Amygdala (tissue), 56 donors: ENCODE data around the gene RCE1.

Source experiments
- DNase-seq, 56 donors: peaks; one replicate each; lab custom pipeline; 2025; lab: John Stamatoyannopoulos, UW

Gene RCE1

GRCh38 chr11:66844496-66845142 lies 1.4 kb downstream of the RCE1 start:
- DNase-seq = no peak

- DNase-seq = no peak
These were observed 2.1 kb downstream of the RCE1 start for GRCh38 chr11:66845143-66845875.

- DNase-seq = no peak
These were observed 2.6 kb downstream of the RCE1 start for GRCh38 chr11:66845876-66846212.

- no peak for DNase-seq
These were observed 3.4 kb downstream of the RCE1 start for GRCh38 chr11:66846671-66847091.

GRCh38 chr11:66847461-66848232 lies 4.4 kb downstream of the RCE1 start:
- DNase-seq = no peak

GRCh38 chr11:66848671-66849500 lies 5.6 kb downstream of the RCE1 start:
- no peak for DNase-seq

- no peak for DNase-seq
These were observed 6.4 kb downstream of the RCE1 start for GRCh38 chr11:66849501-66850234.

- DNase-seq = no peak
These were observed 7.0 kb downstream of the RCE1 start for GRCh38 chr11:66850235-66850587.

- no peak for DNase-seq
These were observed 7.5 kb downstream of the RCE1 start for GRCh38 chr11:66850588-66851238.

GRCh38 chr11:66851239-66851596 lies 8.0 kb downstream of the RCE1 start:
- DNase-seq = no peak

GRCh38 chr11:66851698-66852465 lies 8.6 kb downstream of the RCE1 start:
- no peak for DNase-seq

- DNase-seq = no peak
These were observed 9.4 kb downstream of the RCE1 start for GRCh38 chr11:66852466-66853241.

- no peak for DNase-seq
These were observed 10.3 kb downstream of the RCE1 start for GRCh38 chr11:66853242-66854229.

- no peak for DNase-seq
These were observed 11.0 kb downstream of the RCE1 start for GRCh38 chr11:66854231-66854661.

GRCh38 chr11:66854729-66855211 lies 11.5 kb downstream of the RCE1 start:
- DNase-seq = no peak
